Hematopoietic multipotent progenitor cell treated with erythropoietin and hydrocortisone succinate and interleukin-3 and kit ligand, for 15 days (in vitro differentiated cells): ENCODE results near the gene FALEC.
A peak's percentile ranks its signal among the peaks of the same experiment; 100 is the strongest.
"Not testable (repeated sequence)": the region's sequence is repeated elsewhere in the genome, so short reads cannot be mapped to it uniquely, and the experiment has no call there.

Experiments used
- DNase-seq: peaks from one replicate; pipeline ENCODE4 v3.0.0-alpha.2; 2015; ENCODE audit warnings: low spot score

The FALEC gene

GRCh38 chr1:150574260-150575071 lies 58.9 kb downstream of the FALEC start:
- no peak for DNase-seq

DNA sequence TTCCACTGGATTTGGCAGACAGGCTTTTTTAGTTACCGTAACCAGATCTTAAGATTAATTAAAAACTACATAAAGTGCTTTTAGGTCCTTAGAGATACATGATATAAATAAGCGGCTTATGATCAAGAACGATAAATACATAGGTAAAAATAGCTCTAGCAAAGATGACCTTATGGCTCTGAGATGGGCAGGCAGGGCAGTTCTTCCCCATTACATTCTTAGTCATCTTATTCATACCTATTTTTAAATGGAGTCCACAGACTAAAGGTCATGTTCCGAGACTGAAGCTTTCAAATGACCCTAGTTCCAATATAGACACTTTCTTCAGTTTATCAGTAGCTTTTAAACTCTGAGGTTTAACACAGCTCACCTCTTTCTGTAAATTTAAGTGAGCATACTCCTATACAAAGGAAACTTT lies 59.5 kb downstream of the FALEC start:
- no peak for DNase-seq

GRCh38 chr1:150575518-150576366 lies 60.2 kb downstream of the FALEC start:
- DNase-seq: no peak

DNA sequence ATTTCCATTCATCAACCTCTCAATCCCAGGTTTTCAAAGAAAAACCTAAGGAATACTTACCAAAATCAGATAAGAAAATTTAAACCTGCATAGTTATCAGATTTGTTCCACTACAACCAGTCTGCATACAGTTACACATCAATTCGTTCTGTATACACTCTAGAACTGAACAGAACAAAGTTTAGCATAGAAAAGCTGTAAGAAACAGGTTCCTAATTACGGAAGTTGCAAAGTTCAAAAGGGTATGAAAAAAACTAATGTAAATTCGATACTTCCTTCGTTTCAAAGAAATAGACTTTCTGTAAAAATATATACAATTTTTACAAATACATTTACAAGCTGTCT lies 60.8 kb downstream of the FALEC start:
- DNase-seq: no peak

DNA sequence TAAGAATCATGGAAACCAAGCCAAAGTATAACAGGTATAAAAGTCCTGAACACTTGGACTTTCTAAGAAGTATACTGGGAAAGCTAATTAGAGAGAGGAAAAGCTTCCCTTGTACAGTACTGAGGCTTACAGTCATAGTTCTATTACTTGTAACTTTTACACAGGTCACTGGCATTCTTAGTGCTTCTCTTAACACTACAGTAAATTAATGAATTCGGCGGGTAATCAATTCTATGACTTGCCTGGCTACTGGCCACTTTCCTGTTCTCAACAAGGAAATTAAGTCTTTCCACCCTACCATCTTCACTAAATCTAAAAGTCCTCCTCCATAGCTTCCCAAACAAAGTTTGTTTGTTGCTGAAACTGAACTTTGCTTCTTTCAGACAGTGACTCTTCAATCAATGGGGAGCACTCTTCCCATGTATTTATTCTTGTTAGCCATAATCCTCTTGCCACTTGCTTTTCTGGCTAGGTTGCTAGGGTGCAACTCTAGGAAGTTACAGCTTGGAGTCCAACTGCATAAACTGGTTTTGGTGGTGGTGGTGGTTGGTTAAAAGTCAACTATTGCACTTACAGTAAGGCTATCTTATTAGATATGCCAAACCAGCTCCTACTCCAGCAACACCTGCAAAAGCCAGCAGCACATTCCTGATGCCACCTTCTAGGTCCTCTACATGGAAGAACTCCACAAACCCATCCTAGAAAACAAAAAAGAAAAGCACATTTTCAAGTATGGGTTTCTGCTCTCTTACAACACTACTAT lies 61.4 kb downstream of the FALEC start:
- DNase-seq: no peak

GRCh38 chr1:150577557-150578271 lies 62.2 kb downstream of the FALEC start:
- peak; percentile 38 for DNase-seq

GRCh38 chr1:150578272-150579109 lies 62.9 kb downstream of the FALEC start:
- DNase-seq: peak; percentile 52

DNA sequence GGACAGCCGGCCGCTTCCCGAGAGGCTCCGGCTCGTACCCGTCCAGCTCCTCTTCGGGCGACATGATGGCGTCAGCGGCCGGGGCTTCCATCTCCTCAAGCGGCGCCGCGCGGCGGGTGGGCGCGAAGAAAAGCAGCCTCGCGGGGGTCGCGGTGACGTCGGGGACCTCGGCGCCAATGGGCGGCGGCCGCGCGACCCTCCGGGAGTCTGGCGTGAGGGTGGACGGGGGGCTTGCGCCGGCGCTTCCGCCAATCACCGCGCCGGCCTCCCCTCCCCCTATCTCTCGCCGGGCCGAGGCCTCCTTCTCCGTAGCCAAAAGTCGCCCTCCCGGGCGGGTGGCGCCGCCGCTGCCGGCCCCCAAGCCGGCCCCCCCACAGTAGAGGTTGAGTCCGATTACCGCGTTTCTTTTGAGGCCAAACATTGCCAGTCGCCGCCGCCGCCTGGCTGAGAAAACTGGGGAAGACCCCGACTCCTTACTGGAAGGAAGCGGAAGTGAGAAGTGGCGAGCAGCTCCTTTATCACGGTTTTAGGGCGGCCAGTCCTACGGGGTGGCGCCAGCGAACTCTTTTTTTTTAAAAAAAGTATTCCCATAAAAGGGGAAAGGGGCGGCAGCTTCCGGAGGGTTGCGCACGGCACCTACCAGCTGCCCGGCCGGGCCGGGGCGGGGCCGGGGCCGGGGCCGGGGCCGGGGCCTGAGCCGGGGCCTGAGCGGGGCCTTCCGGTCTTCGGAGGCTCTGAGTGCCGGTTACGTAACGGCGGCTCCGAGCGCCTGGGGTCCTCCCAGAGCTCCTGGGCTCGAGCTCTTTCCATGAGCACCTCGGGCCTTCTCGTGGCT lies 63.8 kb downstream of the FALEC start, which contains the start of gene MCL1:
Gene MCL1 (minus strand): TSS at position 501 of the 835 bp plus-strand sequence. CDS start 80 bp downstream, at position 421.
- peak; percentile 93 for DNase-seq

DNA sequence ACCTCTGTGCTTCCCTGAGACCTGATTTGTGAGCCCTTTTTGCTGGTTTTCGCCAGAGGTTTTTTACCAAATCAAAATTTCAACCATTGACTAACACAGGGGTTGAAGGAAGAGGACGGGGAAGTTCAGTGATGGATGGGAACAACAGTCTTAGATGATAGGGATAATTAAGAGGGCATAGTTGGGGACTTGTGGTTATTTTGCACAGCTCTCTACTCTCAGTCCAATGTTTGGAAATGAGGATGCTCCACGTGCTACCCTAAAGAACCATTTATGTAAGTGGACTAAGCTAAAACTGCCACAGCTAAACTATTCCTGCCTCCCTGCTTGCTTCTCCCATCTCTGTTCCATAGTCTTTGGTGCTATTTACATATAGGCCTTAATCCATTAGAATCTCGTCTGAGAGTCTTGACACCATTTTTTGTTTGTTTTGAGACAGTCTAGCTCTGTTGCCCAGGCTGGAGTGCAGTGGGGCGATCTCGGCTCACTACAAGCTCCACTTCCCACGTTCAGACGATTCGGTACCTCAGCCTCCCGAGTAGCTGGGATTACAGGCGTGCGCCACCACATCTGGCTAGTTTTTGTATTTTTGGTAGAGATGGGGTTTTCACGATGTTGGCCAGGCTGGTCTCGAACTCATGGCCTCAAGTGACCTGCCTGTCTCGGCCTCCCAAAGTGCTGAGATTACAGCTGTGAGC lies 64.5 kb downstream of the FALEC start:
- DNase-seq: no peak

- not testable (repeated sequence) for DNase-seq
These were observed 65.4 kb downstream of the FALEC start for GRCh38 chr1:150580966-150581365.

GRCh38 chr1:150581437-150581836 lies 65.9 kb downstream of the FALEC start:
- not testable (repeated sequence) for DNase-seq

DNA sequence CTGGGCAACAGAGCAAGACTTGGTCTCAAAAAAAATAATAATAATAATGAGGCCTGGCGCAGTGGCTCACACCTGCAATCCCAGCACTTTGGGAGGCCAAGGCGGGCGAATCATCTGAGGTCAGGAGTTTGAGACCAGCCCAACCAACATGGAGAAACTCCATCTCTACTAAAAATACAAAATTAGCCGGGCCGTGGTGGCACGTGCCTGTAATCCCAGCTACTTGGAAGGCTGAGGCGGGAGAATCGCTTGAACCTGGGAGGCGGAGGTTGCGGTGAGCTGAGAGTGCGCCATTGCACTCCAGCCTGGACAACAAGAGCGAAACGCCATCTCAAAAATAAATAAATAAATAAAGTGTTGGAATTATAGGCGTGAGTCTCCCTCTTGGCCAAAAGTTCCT lies 66.4 kb downstream of the FALEC start:
- DNase-seq: not testable (repeated sequence)

DNA sequence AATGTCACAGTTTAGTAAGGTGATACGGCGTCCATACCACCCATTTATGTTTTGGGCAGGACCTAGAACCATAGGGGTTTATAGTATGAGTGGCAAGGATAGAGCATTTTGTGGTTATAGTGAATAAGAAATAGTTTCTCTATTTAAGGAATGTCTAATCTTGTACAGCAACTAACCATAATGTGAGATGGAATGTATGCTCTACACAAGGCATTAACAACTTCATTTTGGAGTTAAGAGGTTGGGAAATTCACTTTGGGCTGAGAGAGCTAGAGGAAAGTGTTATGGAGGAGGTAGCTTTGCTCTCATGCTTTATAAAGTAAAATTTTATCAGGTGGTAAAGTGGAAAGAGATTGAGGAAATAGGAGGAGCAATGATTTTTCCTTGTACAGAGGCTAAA lies 66.8 kb downstream of the FALEC start:
- no peak for DNase-seq
